ENCODE results near the gene PCDHGA10. TPM values are rescaled to one million over a fixed set of nuclear protein-coding genes. Genes with fewer than 3 reads are reported as not detected.
A peak's percentile ranks its signal among the peaks of the same experiment; 100 is the strongest.
"Not testable (repeated sequence)": the region's sequence is repeated elsewhere in the genome, so short reads cannot be mapped to it uniquely, and the experiment has no call there.

The PCDHGA10 gene
- total RNA-seq (12.3 TPM), polyA plus RNA-seq (1.6 TPM)

GRCh38 chr5:141412854-141413539 is at the start of gene PCDHGA10:
TSS of gene PCDHGA10 (plus strand) at chr5:141412987. CDS start at chr5:141413176, 189 bp downstream.
- no peak for DNase-seq (ENCODE audit: extremely low spot score)
- 14% methylated on average over 31 of the region's 31 CpGs for WGBS
- no peak within 1 kb of the TSS for H3K27ac ChIP-seq (ENCODE audit: low read depth)

DNA sequence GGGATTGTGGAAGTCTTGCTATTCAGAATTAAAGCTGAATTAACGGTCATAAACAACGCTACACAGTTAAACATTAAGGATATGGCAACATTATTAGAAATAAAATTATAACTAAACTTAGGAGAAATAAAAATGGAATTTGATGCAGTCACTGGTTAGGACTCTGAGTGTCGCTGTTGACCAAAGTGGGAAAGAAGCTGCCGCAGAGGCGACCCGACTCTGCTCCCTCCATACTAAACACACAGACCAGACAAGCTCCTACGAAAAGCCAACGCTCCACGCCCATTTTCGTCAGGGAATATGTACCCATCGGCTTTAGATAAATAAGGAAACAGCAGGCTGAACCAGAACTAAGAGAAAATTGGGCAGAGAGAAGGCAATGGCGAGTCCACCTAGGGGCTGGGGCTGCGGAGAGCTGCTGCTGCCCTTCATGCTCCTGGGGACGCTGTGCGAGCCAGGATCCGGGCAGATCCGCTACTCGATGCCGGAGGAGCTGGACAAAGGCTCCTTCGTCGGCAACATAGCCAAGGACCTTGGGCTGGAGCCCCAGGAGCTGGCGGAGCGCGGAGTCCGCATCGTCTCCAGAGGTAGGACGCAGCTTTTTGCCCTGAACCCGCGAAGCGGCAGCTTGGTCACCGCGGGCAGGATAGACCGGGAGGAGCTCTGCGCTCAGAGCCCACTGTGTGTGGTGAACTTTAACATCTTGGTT is 48.7 kb upstream of the PCDHGA10 start, which contains the start of gene PCDHGA5:
Gene PCDHGA5, plus strand, starts transcription at position 211 of the 709 bp plus-strand sequence. Its CDS starts 169 bp downstream, at position 380.
- Histone ChIP-seq H3K4me3 (ENCODE audit: low read depth, low read length) (peak within 1 kb of the TSS; percentile 2), H3K36me3 (ENCODE audit: insufficient read depth) (no peaks in the 10 kb centered on the region), H3K4me1 (ENCODE audit: insufficient read depth) (no peaks in the 10 kb centered on the region), H3K27ac (ENCODE audit: low read depth) (no peak within 1 kb of the TSS)
- no peak for DNase-seq (ENCODE audit: extremely low spot score)
- WGBS: 15% methylated on average over 34 of the region's 34 CpGs

More at GRCh38 chr5:141412854-141413539, at the start of gene PCDHGA10:
- Histone ChIP-seq H3K36me3 (ENCODE audit: insufficient read depth) (no peaks in the 10 kb centered on the region), H3K4me3 (ENCODE audit: low read depth, low read length) (peak within 1 kb of the TSS; percentile 15), H3K4me1 (ENCODE audit: insufficient read depth) (no peaks in the 10 kb centered on the region)

- H3K36me3 ChIP-seq (ENCODE audit: insufficient read depth): no peaks in the 10 kb centered on the region
- WGBS: 35% methylated on average over 46 of the region's 46 CpGs
- H3K27ac ChIP-seq (ENCODE audit: low read depth): no peak overlapping the region
- no peaks in the 10 kb centered on the region for H3K4me1 ChIP-seq (ENCODE audit: insufficient read depth)
- DNase-seq (ENCODE audit: extremely low spot score): no peak
- H3K4me3 ChIP-seq (ENCODE audit: low read depth, low read length): no peak overlapping the region
Observed at GRCh38 chr5:141366016-141366896, 46.5 kb upstream of the PCDHGA10 start.

DNA sequence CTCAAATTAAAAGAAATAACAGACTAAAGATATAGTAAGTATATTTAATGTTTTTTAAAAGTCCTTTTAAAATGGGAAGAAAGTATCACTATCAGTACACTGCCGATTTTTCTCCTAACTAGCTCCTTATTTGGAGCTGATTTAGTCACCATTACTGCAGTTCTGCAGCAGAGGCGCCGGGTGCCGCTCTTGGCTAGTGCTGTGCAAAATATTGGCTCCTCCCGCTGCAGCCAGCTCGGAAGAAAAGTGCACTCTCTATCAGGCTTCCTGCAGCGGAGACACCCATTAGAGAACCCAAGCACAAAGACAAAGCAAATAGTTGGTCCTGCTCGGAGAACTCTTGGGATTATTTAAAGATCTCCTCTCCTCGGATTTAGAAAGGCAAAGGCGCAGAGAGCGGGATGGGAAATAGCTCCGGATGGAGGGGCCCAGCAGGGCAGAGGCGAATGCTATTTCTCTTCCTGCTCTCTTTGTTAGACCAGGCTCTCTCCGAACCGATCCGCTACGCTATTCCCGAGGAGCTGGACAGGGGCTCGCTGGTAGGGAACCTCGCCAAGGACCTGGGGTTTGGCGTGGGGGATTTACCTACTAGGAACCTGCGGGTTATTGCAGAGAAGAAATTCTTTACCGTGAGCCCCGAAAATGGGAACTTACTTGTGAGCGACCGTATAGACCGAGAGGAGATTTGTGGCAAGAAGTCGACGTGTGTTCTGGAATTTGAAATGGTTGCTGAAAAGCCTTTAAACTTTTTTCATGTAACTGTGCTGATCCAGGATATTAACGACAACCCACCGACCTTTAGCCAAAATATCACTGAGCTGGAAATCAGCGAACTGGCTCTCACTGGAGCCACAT is 42.6 kb upstream of the PCDHGA10 start, which contains the start of gene PCDHGB3:
Gene PCDHGB3, plus strand, starts transcription at position 249 of the 855 bp plus-strand sequence. Its CDS starts 153 bp downstream, at position 402.
- no peak within 1 kb of the TSS for H3K4me3 ChIP-seq (ENCODE audit: low read depth, low read length)
- H3K36me3 ChIP-seq (ENCODE audit: insufficient read depth): no peaks in the 10 kb centered on the region
- no peaks in the 10 kb centered on the region for H3K4me1 ChIP-seq (ENCODE audit: insufficient read depth)
- H3K27ac ChIP-seq (ENCODE audit: low read depth): no peak within 1 kb of the TSS
- 17% methylated on average over 32 of the region's 32 CpGs for WGBS
- DNase-seq (ENCODE audit: extremely low spot score): no peak

- Histone ChIP-seq H3K27ac (ENCODE audit: low read depth) (no peak overlapping the region), H3K4me3 (ENCODE audit: low read depth, low read length) (no peak overlapping the region), H3K4me1 (ENCODE audit: insufficient read depth) (no peaks in the 10 kb centered on the region), H3K36me3 (ENCODE audit: insufficient read depth) (no peaks in the 10 kb centered on the region)
- WGBS: 32% methylated on average over 69 of the region's 69 CpGs
- no peak for DNase-seq (ENCODE audit: extremely low spot score)
Observed at GRCh38 chr5:141371572-141372475, 41.0 kb upstream of the PCDHGA10 start.

DNA sequence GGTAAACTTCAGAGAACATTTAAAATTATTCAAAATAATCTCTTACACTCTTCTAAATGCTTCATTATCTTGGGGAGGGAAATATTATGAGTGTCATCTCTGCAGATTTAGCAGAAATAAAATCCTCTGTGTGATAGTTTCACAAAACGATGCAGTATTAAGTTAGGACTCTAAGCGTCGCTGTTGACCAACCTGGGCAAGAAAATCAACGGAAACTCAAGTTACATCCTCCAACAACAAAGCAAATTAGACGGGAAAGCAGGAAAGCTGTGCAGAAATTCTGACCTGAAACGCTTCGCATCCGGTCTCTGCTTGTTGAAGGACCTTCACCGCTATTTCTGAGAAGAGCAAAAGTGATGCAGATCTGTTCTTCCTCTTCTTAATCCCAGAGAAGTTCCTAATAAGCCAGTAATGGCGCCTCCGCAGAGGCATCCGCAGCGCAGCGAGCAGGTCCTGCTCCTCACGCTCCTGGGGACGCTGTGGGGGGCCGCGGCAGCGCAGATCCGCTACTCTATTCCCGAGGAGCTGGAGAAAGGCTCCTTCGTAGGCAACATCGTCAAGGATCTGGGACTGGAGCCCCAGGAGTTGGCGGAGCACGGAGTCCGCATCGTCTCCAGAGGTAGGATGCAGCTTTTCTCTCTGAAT is 39.0 kb upstream of the PCDHGA10 start, which contains the start of gene PCDHGA6:
Gene PCDHGA6, plus strand, starts transcription at position 219 of the 645 bp plus-strand sequence. Its CDS starts 193 bp downstream, at position 412.
- no peaks in the 10 kb centered on the region for H3K4me1 ChIP-seq (ENCODE audit: insufficient read depth)
- no peak for DNase-seq (ENCODE audit: extremely low spot score)
- no peak within 1 kb of the TSS for H3K4me3 ChIP-seq (ENCODE audit: low read depth, low read length)
- peaks cover 1% of the 10 kb centered on the region for H3K36me3 ChIP-seq (ENCODE audit: insufficient read depth)
- H3K27ac ChIP-seq (ENCODE audit: low read depth): no peak within 1 kb of the TSS
- WGBS: 11% methylated on average over 27 of the region's 27 CpGs

GRCh38 chr5:141374627-141375026 is 38.2 kb upstream of the PCDHGA10 start:
- WGBS: 59% methylated on average over 14 of the region's 14 CpGs
- H3K4me1 ChIP-seq (ENCODE audit: insufficient read depth): no peaks in the 10 kb centered on the region

DNA sequence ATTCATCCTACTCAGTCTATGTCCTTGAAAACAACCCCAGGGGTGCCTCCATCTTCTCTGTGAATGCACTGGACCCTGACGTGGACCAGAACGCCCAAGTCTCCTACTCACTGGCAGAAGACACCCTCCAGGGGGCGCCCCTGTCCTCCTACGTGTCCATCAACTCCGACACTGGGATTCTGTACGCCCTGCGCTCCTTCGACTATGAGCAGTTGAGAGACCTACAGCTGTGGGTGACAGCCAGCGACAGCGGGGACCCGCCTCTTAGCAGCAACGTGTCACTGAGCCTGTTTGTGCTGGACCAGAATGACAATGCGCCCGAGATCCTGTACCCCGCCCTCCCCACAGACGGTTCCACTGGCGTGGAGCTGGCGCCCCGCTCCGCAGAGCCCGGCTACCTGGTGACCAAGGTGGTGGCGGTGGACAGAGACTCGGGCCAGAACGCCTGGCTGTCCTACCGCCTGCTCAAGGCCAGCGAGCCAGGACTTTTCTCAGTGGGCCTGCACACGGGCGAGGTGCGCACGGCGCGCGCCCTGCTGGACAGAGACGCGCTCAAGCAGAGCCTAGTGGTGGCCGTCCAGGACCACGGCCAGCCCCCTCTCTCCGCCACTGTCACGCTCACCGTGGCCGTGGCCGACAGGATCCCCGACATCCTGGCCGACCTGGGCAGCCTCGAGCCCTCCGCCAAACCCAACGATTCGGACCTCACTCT is 37.2 kb upstream of the PCDHGA10 start:
- not testable (repeated sequence) for H3K4me3 ChIP-seq (ENCODE audit: low read depth, low read length); H3K4me1 ChIP-seq (ENCODE audit: insufficient read depth); H3K36me3 ChIP-seq (ENCODE audit: insufficient read depth); DNase-seq (ENCODE audit: extremely low spot score); H3K27ac ChIP-seq (ENCODE audit: low read depth)
- 49% methylated on average over 43 of the region's 48 CpGs for WGBS

More at GRCh38 chr5:141374627-141375026, 38.2 kb upstream of the PCDHGA10 start:
- Histone ChIP-seq H3K36me3 (ENCODE audit: insufficient read depth) (peaks cover 1% of the 10 kb centered on the region), H3K4me3 (ENCODE audit: low read depth, low read length) (no peak overlapping the region), H3K27ac (ENCODE audit: low read depth) (no peak overlapping the region)
- DNase-seq (ENCODE audit: extremely low spot score): no peak

DNA sequence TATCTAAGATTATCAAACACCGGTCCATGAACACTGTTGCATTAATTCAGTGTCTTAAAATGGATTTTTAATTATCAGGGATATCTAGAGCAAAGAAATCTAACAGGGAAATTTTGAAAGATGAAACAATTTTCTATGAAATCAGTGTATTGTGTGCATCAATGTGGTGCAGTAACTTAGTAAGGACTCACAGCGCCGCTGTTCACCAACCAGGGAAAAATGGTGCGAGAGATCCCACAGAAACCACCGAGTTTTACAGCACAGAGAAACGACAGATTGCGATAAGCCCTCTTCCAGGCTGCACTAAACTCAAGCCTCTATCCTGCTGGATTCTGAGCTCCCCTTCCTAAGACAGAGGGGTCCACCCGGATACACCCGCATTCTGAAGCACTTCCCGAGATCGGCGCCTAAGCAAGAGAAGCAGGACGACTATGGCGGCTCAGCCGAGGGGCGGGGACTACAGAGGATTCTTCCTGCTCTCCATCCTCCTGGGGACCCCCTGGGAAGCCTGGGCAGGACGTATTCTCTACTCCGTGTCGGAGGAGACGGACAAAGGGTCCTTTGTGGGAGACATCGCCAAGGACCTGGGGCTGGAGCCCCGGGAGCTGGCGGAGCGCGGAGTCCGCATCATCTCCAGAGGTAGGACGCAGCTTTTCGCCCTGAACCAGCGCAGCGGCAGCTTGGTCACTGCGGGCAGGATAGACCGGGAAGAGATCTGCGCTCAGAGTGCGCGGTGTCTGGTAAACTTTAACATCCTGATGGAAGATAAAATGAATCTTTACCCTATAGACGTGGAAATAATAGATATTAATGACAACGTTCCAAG is 30.1 kb upstream of the PCDHGA10 start, which contains the start of gene PCDHGA7:
Gene PCDHGA7, plus strand, starts transcription at position 274 of the 826 bp plus-strand sequence. Its CDS starts 158 bp downstream, at position 432.
- 13% methylated on average over 37 of the region's 37 CpGs for WGBS
- no peak for DNase-seq (ENCODE audit: extremely low spot score)
- no peaks in the 10 kb centered on the region for H3K4me1 ChIP-seq (ENCODE audit: insufficient read depth)
- peaks cover 1% of the 10 kb centered on the region for H3K36me3 ChIP-seq (ENCODE audit: insufficient read depth)
- no peak within 1 kb of the TSS for H3K4me3 ChIP-seq (ENCODE audit: low read depth, low read length)
- no peak within 1 kb of the TSS for H3K27ac ChIP-seq (ENCODE audit: low read depth)

GRCh38 chr5:141383345-141383744 is 29.4 kb upstream of the PCDHGA10 start:
- 39% methylated on average over 21 of the region's 21 CpGs for WGBS
- Histone ChIP-seq H3K4me1 (ENCODE audit: insufficient read depth) (no peaks in the 10 kb centered on the region), H3K4me3 (ENCODE audit: low read depth, low read length) (no peak overlapping the region), H3K36me3 (ENCODE audit: insufficient read depth) (no peaks in the 10 kb centered on the region), H3K27ac (ENCODE audit: low read depth) (no peak overlapping the region)
- no peak for DNase-seq (ENCODE audit: extremely low spot score)

All from urinary bladder (tissue), 4 donors.